ENCODE results near the gene KLF16. TPM values are rescaled to one million over a fixed set of nuclear protein-coding genes. Genes with fewer than 3 reads are reported as not detected.
"Not testable (repeated sequence)": the region's sequence is repeated elsewhere in the genome, so short reads cannot be mapped to it uniquely, and the experiment has no call there.

Gene KLF16
- total RNA-seq, 1 experiment from 2014 or later = 8.4 TPM

GRCh38 chr19:1884291-1884718, 20.9 kb upstream of the KLF16 start:
- no peak for DNase-seq (ENCODE audit: low read depth)

GRCh38 chr19:1883784-1884183, 20.4 kb upstream of the KLF16 start:
- DNase-seq (ENCODE audit: low read depth) = no peak

- DNase-seq (ENCODE audit: low read depth) = no peak
Observed at GRCh38 chr19:1882786-1883692, 19.7 kb upstream of the KLF16 start.

- DNase-seq (ENCODE audit: low read depth) = no peak
Observed at GRCh38 chr19:1882089-1882785, 18.9 kb upstream of the KLF16 start.

GRCh38 chr19:1881393-1882088, 18.2 kb upstream of the KLF16 start:
- DNase-seq (ENCODE audit: low read depth) = not testable (repeated sequence)

GRCh38 chr19:1880611-1881392, 17.4 kb upstream of the KLF16 start:
- DNase-seq (ENCODE audit: low read depth) = no peak

- not testable (repeated sequence) for DNase-seq (ENCODE audit: low read depth)
Observed at GRCh38 chr19:1879982-1880381, 16.6 kb upstream of the KLF16 start.

GRCh38 chr19:1878583-1878982, 15.2 kb upstream of the KLF16 start:
- DNase-seq (ENCODE audit: low read depth) = not testable (repeated sequence)

GRCh38 chr19:1877280-1877660, 13.9 kb upstream of the KLF16 start:
- DNase-seq (ENCODE audit: low read depth) = not testable (repeated sequence)

GRCh38 chr19:1876496-1877279, 13.3 kb upstream of the KLF16 start:
- not testable (repeated sequence) for DNase-seq (ENCODE audit: low read depth)

- DNase-seq (ENCODE audit: low read depth) = peak; percentile 90
Observed at GRCh38 chr19:1875646-1876495, 12.5 kb upstream of the KLF16 start.

GRCh38 chr19:1875265-1875645, 11.9 kb upstream of the KLF16 start:
- DNase-seq (ENCODE audit: low read depth) = not testable (repeated sequence)

- DNase-seq (ENCODE audit: low read depth) = no peak
Observed at GRCh38 chr19:1874554-1875185, 11.3 kb upstream of the KLF16 start.

- DNase-seq (ENCODE audit: low read depth) = no peak
Observed at GRCh38 chr19:1873524-1874473, 10.4 kb upstream of the KLF16 start.

GRCh38 chr19:1872807-1873523, 9.6 kb upstream of the KLF16 start:
- DNase-seq (ENCODE audit: low read depth) = no peak

GRCh38 chr19:1871630-1872029, 8.3 kb upstream of the KLF16 start:
- DNase-seq (ENCODE audit: low read depth) = no peak

- no peak for DNase-seq (ENCODE audit: low read depth)
Observed at GRCh38 chr19:1871140-1871597, 7.8 kb upstream of the KLF16 start.
